B cell (primary cell): ENCODE measurements around the gene CDADC1. TPM values are rescaled to one million over a fixed set of nuclear protein-coding genes. Genes with fewer than 3 reads are reported as not detected.

Experiments used
- ATAC-seq: fragments of 200-7000 bp; cut with Tn5 transposase; one replicate; pipeline ENCODE4 v1.10.0; 2021; ENCODE audit warnings: low read depth, mild to moderate bottlenecking, moderate number of reproducible peaks, moderate library complexity
- CTCF ChIA-PET: fragments of 350-600 bp; sonication (Branson Sonifier 250); formaldehyde crosslinking; loops from one replicate; lab custom pipeline; 2021; ENCODE audit warnings: antibody characterized with exemption, inconsistent platforms; lab: Charles Lee
- POLR2A ChIA-PET: fragments of 350-600 bp; sonication (Branson Sonifier 250); formaldehyde crosslinking; loops from one replicate; lab custom pipeline; 2021; ENCODE audit warnings: antibody characterized with exemption; lab: Charles Lee
- DNase-seq: peaks from one replicate; pipeline ENCODE4 v3.0.0; 2013
- H2AFZ ChIP-seq: 2 replicates; pipeline ENCODE4 v1.6.1; 2012; ENCODE audit warnings: mild to moderate bottlenecking, low read depth, low read length; ENCODE audit not compliant: insufficient read depth, poor library complexity, severe bottlenecking
- H3K27ac ChIP-seq, 2 donors: 1 replicate in 1 of 2; 2 replicates in 1 of 2; pipeline ENCODE4 v1.5.1; 2012 to 2013; ENCODE audit warnings: low read length in 2 of 2, mild to moderate bottlenecking in 2 of 2, moderate library complexity in 1 of 2
- H3K27me3 ChIP-seq, 4 experiments: fragments of 200-600 bp in 1 of 4; sonication (generic) in 1 of 4; replicated peaks in 1 of 4; 1 replicate in 2 of 4; 2 replicates in 2 of 4; pipeline versions ENCODE4 v1.6.1 to v1.7.0; 2013 to 2016; ENCODE audit warnings: low read length in 3 of 4, mild to moderate bottlenecking in 2 of 4, mixed read lengths in 1 of 4, moderate library complexity in 1 of 4; ENCODE audit not compliant: insufficient read depth in 4 of 4, control insufficient read depth in 3 of 4; ENCODE audit errors: control extremely low read depth in 1 of 4
- H3K36me3 ChIP-seq, 2 experiments: replicated peaks in 1 of 2; 1 replicate in 1 of 2; 2 replicates in 1 of 2; pipeline versions ENCODE4 v1.6.1 to v1.7.1; 2013; ENCODE audit warnings: low read length in 1 of 2; ENCODE audit not compliant: insufficient read depth in 2 of 2, control insufficient read depth in 1 of 2; ENCODE audit errors: control extremely low read depth in 1 of 2, extremely low read depth in 1 of 2
- H3K4me1 ChIP-seq, 2 donors: fragments of 200-600 bp in 1 of 2; sonication (generic) in 1 of 2; 1 replicate in 1 of 2; 2 replicates in 1 of 2; pipeline versions ENCODE4 v1.5.1 to v1.6.1; 2013 to 2017; ENCODE audit warnings: low read length in 2 of 2; ENCODE audit not compliant: control insufficient read depth in 2 of 2, insufficient read depth in 2 of 2
- H3K4me2 ChIP-seq: replicated peaks from 2 replicates; pipeline ENCODE3; 2012; ENCODE audit warnings: mild to moderate bottlenecking, low read depth, low read length; ENCODE audit not compliant: poor library complexity, severe bottlenecking
- H3K4me3 ChIP-seq, 5 experiments: fragments of 200-600 bp in 1 of 5; sonication (generic) in 1 of 5; 1 replicate in 3 of 5; 2 replicates in 2 of 5; pipeline versions ENCODE4 v1.5.1 to v1.7.0; 2011 to 2016; ENCODE audit warnings: low read length in 4 of 5, mild to moderate bottlenecking in 4 of 5, low read depth in 2 of 5, control low read depth in 1 of 5, moderate library complexity in 1 of 5; ENCODE audit not compliant: insufficient read depth in 1 of 5; ENCODE audit errors: control extremely low read depth in 1 of 5, extremely low read depth in 1 of 5
- H3K79me2 ChIP-seq: fragments of 200-600 bp; sonication (generic); one replicate; pipeline ENCODE4 v1.6.0; 2016; ENCODE audit warnings: low read length; ENCODE audit not compliant: control insufficient read depth, insufficient read depth
- H3K9ac ChIP-seq: fragments of 200-600 bp; sonication (generic); 2 replicates; pipeline ENCODE4 v1.6.1; 2017; ENCODE audit warnings: mild to moderate bottlenecking, low read length, moderate library complexity
- H3K9me3 ChIP-seq, 3 donors: one replicate each; pipeline versions ENCODE4 v1.6.1 to v1.7.1; 2013; ENCODE audit warnings: low read length in 2 of 3; ENCODE audit not compliant: control insufficient read depth in 2 of 3, insufficient read depth in 1 of 3; ENCODE audit errors: control extremely low read depth in 1 of 3
- H4K20me1 ChIP-seq: 2 replicates; pipeline ENCODE4 v1.6.0; 2012; ENCODE audit warnings: mild to moderate bottlenecking, low read length; ENCODE audit not compliant: insufficient read depth, control insufficient read depth, poor library complexity, severe bottlenecking
- H3K27ac Mint-ChIP-seq: one replicate; pipeline ENCODE4 v1.8.0; 2021; ENCODE audit warnings: mixed read lengths
- H3K27me3 Mint-ChIP-seq: one replicate; pipeline ENCODE4 v1.8.0; 2021; ENCODE audit warnings: mixed read lengths
- H3K4me1 Mint-ChIP-seq: one replicate; pipeline ENCODE4 v1.8.0; 2021; ENCODE audit warnings: mixed read lengths
- H3K4me3 Mint-ChIP-seq: one replicate; pipeline ENCODE4 v1.8.0; 2021; ENCODE audit warnings: mixed read lengths
- H3K9me3 Mint-ChIP-seq: one replicate; pipeline ENCODE4 v1.8.0; 2022; ENCODE audit warnings: mixed read lengths; ENCODE audit not compliant: insufficient read depth
- CTCF ChIP-seq: fragments of 200-600 bp; IDR thresholded peaks from one replicate; pipeline ENCODE4 v1.8.0; 2022; ENCODE audit warnings: antibody characterized with exemption, mild to moderate bottlenecking
- EZH2 ChIP-seq: IDR thresholded peaks from 2 replicates; pipeline ENCODE4 v1.6.1; 2012; ENCODE audit warnings: borderline replicate concordance, low read depth, mild to moderate bottlenecking, moderate library complexity, low read length; ENCODE audit not compliant: insufficient read depth, poor library complexity, severe bottlenecking
- WGBS: methylation state at CpG from one replicate; pipeline ENCODE4 v1.1.5; 2013; ENCODE audit warnings: missing lambda C conversion rate; ENCODE audit not compliant: insufficient coverage; 5-methylcytosine and 5-hydroxymethylcytosine counted together
- intact Hi-C: fragments of 100-400 bp; cut with micrococcal nuclease; formaldehyde crosslinking; loops from one replicate; pipeline ENCODE4 v1.10.0; 2022
- polyA plus RNA-seq: library from polyadenylated mRNA; depleted of rRNA; stranded (reverse); fragments of >200 nt; gene quantifications from 2 replicates; pipeline ENCODE4 v1.2.3, GENCODE V29; 2012
- total RNA-seq, 2 donors: library from RNA; stranded (reverse); fragments of 120-200 nt in 1 of 2; gene quantifications; 1 replicate in 1 of 2; 2 replicates in 1 of 2; pipeline versions ENCODE4 v1.2.3 to v1.2.4, GENCODE V29; 2013 to 2022

Gene CDADC1
- total and polyA plus RNA-seq, 2 donors (not counting 1 experiment from before 2014, with no cell fraction given): 3.0 to 14.5 TPM

- no peaks in the 10 kb centered on the region for H3K36me3 ChIP-seq
- TF ChIP-seq EZH2 (no peak), CTCF (peak; percentile 91)
- H3K4me3 Mint-ChIP-seq: peak overlapping the region; percentile 81
- ChIA-PET CTCF (interaction anchor here (0.7 to 5.1 kb wide), 12 partner anchors 32 to 1614 kb away, joined by 3 to 73 read pairs (median 3); partner anchors contain the start of genes ARL11, CAB39L and EBPL), POLR2A (no interaction called here)
- no peaks in the 10 kb centered on the region for H3K9me3 Mint-ChIP-seq
- peak overlapping the region; percentile 62 for H3K9ac ChIP-seq
- no peaks in the 10 kb centered on the region for H3K27me3 Mint-ChIP-seq
- 58% methylated on average over 20 of the region's 20 CpGs for WGBS
- peak overlapping the region; percentile 92 for H2AFZ ChIP-seq
- H3K27ac Mint-ChIP-seq: peak overlapping the region; percentile 66
- H3K79me2 ChIP-seq: no peaks in the 10 kb centered on the region
- peak overlapping the region in 4 of 5 experiments; percentile 29 to 57 (median 46) for H3K4me3 ChIP-seq
- H3K4me1 ChIP-seq: peaks cover 4 to 20% of the 10 kb centered on the region in 2 donors
- no peaks in the 10 kb centered on the region for H4K20me1 ChIP-seq
- peak overlapping the region; percentile 74 for H3K4me2 ChIP-seq
- no peaks in the 10 kb centered on the region for H3K27me3 ChIP-seq
- intact Hi-C loops: loop anchor here (1.0 to 2.0 kb wide), 6 partner anchors 54 to 1769 kb away; partner anchors contain the start of genes CAB39L, CDADC1, PHF11 and SETDB2
- no peak overlapping the region for H3K27ac ChIP-seq
- DNase-seq (peak; percentile 84), ATAC-seq (peak; percentile 96)
- H3K4me1 Mint-ChIP-seq: peaks cover 30% of the 10 kb centered on the region
- no peaks in the 10 kb centered on the region for H3K9me3 ChIP-seq
These were observed 53.2 kb downstream of the CDADC1 start for GRCh38 chr13:49300739-49301589.

- Histone ChIP-seq H3K4me1 (peaks cover 4 to 22% of the 10 kb centered on the region in 2 donors), H3K79me2 (no peaks in the 10 kb centered on the region), H3K9ac (no peak overlapping the region), H4K20me1 (no peaks in the 10 kb centered on the region), H3K36me3 (no peaks in the 10 kb centered on the region), H3K27ac (no peak overlapping the region), H3K9me3 (no peaks in the 10 kb centered on the region), H3K4me3 (no peak overlapping the region), H2AFZ (peak overlapping the region; percentile 92), H3K27me3 (no peaks in the 10 kb centered on the region), H3K4me2 (no peak overlapping the region)
- ChIA-PET POLR2A (no interaction called here), CTCF (interaction anchor here (0.7 to 5.1 kb wide), 4 partner anchors 10 to 1613 kb away, joined by 3 to 73 read pairs (median 3); no protein-coding TSS in a partner anchor)
- intact Hi-C loops: no loop called here
- 95% methylated on average over 6 of the region's 7 CpGs for WGBS
- peak overlapping the region; percentile 21 for H3K4me3 Mint-ChIP-seq
- no peak for ATAC-seq
- DNase-seq: no peak
- no peaks in the 10 kb centered on the region for H3K27me3 Mint-ChIP-seq
- TF ChIP-seq CTCF (no peak), EZH2 (no peak)
- peak overlapping the region; percentile 7 for H3K27ac Mint-ChIP-seq
- peaks cover 34% of the 10 kb centered on the region for H3K4me1 Mint-ChIP-seq
- no peaks in the 10 kb centered on the region for H3K9me3 Mint-ChIP-seq
These were observed 54.5 kb downstream of the CDADC1 start for GRCh38 chr13:49302222-49302621.
